Activated CD8-positive, alpha-beta memory T cell treated with anti-CD3 and anti-CD28 coated beads, Interleukin-2, amount 50 U/mL, for 24 hours (primary cell): ENCODE data around the gene ECHDC3.

Experiments
- DNase-seq: peaks from one replicate; pipeline ENCODE4 v3.0.0-alpha.2; 2020; ENCODE audit errors: extremely low read depth

The ECHDC3 gene

DNA sequence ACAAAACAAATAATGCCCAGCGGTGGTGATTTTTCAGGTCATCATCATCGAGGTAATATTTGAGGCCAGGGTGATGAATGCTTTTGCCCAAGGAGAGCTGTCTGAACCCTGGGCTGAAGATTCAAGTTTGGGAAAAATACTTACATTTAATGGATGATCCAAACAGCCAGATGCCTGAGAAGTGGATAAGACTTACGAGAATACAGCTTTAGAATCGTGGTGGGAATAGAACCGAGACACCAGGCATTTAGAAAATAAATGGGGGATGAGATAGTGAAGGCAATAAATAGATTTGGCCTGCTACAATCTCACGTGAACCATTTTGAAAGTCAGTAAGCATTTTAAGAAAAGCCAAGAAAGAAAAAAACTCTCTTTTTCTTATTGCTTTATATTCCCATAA, 68.8 kb downstream of the ECHDC3 start:
- no peak for DNase-seq

DNA sequence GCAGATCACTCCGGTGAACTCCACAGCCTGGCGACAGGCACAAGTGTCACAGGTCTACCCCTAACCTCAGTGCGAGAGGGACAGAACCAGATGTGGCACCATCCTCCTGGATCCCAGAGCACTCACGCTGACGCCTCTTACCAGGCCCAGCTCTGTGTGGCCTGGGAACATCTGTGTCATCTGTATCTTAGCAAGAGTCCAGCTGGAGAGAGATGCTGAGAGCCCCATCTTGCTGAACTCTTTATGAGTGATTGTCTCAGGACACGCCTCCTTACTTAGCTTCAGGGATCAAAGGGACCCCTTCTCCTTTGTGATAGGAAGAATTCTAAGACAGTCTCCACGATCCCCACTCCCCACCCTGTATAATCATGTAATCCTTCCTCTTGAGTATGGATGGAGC, 71.0 kb downstream of the ECHDC3 start:
- no peak for DNase-seq
